HG02763 (cell line): ENCODE measurements around the gene GPX3.

Source experiments
- ATAC-seq: cut with Tn5 transposase; IDR thresholded peaks from one replicate; pipeline ENCODE4 v1.9.1; 2021; ENCODE audit warnings: mild to moderate bottlenecking, moderate library complexity; ENCODE audit not compliant: unreplicated experiment

The GPX3 gene

DNA sequence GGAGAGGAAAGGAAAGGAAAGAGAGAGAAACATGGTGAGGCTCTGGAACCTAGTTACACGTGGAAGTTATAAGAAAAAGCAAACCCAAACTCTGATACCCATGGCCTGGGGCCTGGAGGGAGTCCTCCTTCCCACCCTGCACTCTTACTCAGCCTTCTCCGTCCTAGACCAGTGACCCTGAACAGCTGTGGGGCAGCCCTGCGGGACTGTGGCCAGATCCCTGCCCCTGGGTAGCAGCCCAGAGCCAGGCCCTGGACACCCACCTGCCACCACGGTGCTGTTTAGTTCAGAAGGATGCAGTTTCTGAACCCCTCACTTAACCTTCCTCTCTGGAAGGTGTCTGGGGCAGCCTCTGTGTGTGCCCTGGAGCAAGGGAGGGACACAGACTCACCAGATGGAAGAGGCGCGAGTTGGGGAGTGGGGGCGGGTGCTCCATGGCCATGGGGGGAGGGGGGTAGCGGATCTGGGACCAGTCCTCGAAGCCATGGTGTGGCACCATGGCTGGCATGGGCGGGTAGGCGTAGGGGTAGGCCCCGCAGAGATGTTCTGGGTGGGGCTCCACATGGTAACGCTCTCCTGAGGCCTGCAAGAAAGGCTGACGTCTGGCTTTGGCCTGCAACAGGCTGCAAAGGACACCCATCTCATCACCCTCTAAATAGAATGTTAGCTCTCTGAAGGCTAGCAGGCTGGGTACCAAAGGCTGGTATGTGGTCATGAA, 13.0 kb downstream of the GPX3 start:
- no peak for ATAC-seq

DNA sequence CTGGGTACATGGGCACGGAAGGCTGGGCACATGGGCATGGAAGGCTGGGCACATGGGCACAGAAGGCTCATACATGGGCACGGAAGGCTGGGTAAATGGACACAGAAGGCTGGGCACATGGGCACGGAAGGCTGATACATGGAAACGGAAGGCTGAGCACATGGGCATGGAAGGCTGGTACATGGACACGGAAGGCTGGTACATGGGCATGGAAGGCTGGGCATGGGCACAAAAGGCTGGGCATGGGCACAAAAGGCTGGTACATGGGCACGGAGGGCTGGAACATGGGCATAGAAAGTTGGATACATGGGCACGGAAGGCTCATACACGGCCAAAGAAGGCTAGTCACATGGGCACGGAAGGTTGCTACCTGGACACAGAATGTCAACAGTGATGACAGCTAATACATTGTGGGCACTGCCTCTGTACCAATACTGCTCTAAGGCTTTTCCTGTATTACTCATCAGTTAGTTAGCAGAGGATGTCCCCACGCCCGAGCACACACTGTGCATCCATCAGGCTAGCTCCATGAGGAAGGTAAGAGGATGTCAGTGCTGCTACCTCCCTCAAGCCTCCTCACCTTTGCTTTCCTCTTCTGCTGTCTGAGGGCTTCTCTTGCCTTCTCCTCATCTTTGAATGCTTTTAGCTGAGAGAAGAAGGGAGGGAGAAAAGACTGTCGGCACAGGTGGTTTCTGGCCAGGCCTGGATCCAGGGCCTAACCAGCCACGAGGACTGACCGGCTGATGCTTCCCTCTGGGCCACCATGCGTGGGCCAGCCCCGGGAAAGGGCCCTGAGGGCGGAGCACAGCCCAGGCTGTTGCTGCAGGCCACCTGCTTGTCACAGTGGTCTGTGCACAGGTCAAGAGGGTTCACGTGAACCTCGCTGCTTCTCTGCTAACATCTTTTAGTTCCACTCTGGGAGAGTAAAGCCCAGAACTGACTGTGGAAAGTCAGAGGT, 14.3 kb downstream of the GPX3 start:
- no peak for ATAC-seq

DNA sequence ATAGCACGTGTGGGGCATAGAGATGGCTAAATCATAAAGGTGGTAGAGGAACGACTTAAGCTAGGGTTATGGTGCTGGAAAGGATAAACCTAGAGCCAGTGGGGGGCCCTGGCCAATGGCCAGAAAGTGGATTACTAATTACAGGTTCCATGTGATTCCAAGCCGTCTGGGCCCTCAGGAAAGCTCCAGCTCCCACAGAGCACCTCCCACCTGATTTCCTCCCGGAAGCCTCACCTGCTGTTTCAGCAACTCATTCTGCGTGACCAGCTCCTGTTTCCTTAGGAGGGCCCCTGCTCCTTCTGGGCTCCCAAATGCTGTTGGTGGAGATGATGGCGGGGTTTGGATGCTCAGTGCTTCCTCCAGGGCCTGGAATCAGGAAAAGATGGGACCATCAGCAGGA, 16.2 kb downstream of the GPX3 start:
- no peak for ATAC-seq

DNA sequence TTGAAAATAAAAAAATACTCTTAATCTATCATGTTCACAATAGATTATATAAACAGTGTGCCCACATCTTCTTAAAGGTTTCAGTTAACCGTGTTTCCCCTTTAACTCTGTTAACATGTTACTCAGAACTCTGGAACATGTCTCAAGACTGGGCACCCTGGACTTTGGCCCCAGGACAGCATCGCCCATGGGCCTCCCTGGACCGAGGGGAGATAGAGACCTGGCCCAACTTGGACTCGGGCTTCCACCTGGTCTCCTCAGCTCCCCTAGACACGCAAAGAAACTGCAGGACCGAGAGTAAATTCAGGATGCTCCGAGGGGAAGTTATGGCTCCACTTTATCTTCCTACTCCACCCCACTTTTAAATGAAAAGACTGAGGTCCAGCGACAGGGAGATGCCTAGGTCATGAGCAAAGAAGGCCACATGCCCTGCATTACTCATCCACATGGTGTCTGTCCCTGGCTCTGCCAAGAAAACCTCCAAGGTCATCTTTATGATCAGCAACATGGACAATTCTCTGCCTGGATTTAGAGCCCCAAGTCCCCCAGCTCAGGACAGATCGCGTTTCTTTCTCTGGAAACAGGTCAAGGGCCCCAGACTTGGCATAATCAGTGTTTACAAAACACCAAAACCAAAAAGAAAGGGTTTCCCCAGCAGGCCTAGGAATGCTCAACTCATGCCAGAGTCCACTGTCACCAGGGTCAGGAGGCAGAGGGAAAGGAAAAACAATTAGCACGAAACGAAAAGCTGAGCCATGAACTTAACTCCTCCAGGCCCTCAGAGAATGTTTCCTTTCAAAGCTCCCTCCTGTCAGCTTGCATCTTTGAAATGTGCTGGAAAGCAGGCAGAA, 17.4 kb downstream of the GPX3 start:
- no peak for ATAC-seq

DNA sequence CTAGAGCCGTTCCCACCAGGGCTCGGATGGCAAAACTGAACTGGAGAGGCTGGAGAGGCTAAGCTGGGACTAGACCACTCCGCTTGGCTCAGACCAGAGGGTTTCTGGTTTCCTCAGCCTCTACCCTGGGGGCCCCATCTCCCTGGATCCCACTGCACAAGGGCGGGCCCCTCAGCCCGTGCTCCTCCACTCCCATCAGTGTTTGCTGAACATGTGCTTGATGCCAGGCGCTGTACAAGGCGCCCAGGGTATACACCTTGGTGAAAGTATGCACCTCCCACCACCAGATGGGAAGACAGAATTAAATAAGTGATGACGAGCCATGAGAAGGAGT, 18.0 kb downstream of the GPX3 start:
- ATAC-seq = no peak

DNA sequence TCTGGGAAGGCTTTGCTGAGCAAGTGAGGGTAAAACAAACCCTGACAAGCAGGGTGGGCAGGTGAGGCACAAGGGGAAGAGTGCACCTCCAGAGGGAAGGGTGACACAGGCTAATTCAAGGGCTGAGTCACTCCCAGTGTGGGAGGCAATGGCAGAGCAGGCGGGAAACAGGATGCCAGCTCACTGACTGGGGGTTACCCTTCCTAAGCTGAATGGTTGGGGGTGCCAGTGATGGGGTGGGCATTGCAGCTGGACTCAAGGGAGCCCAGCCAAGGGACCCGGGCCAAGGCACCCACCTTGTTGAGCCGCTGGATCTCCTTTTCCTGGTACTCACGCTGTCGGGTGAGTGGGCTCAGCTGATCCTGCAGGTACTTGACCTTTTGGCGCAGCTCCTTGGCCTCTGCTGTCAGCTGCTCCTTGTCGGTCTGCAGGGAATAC, 18.4 kb downstream of the GPX3 start:
- ATAC-seq = no peak

DNA sequence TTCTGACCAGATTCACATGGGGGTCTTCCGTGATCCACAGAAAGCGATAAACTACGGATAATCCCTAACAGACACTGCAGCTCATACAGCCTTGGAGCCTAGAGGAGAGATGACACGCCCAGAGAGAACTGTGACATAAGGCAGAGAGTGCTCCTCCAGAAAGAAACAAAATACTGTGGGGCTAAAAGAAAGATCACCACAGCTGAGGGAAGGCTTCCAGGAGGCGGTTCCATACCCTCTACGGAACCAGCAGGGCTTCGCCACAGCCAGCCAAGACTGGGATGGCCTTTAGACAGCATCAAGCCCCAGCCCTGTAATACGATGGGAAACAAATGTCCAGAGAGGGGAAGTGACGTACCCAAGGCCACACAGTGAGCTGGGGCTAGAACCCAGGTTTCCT, 19.3 kb downstream of the GPX3 start:
- ATAC-seq = no peak

DNA sequence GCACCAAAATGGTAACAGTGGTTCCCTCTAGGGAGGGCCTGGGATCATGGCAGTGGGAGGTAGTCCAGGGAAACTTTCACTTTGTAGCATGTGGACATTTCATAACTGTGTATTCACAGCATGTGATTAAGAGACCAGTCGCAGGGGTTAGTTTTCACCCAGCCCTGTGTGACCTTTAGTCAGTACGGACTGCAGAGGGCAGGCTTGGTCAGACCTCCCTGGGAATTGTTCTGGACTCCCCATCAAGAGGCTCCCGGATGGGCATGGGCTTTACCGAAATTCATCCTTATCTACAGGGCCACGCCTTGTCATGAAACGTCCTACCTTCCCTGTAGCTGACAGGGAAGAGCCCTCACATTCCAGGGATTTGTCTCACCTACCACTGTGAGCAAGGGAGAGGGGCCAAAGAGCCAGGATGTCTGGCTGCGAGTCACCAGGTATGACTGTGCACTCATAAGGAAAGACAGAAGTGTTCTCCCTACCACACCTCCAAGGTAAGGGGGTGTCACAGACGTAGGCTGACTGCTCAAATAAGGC, 19.9 kb downstream of the GPX3 start:
- ATAC-seq = no peak

DNA sequence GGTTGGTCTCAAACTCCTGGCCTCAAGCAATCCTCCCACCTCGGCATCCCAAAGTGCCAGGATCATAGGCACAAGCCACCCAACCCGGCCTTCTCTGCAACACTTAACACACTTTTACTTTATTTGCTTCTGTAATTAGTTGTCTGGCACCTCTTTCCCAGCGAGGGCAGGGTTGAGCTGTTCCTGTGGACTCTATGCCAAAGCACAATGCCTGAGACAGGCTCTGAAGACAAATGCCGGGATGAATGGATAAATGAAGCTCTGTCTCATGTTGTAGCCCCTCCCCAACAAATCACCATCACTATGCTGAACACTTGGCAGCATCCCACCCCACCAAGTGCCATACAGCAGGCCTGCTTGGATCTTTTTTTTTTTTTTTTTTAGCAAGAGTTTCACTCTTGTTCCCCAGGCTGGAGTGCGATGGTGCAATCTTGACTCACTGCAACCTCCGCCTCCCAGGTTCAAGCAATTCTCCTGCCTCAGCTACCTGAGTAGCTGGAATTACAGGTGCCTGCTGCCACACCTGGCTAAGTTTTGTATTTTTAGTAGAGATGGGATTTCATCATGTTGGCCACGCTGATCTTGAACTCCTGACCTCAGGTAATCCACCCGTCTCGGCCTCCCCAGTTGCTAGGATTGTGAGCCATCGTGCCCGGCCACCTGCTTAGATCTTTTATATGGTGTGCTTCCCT, 21.3 kb downstream of the GPX3 start:
- ATAC-seq = no peak

DNA sequence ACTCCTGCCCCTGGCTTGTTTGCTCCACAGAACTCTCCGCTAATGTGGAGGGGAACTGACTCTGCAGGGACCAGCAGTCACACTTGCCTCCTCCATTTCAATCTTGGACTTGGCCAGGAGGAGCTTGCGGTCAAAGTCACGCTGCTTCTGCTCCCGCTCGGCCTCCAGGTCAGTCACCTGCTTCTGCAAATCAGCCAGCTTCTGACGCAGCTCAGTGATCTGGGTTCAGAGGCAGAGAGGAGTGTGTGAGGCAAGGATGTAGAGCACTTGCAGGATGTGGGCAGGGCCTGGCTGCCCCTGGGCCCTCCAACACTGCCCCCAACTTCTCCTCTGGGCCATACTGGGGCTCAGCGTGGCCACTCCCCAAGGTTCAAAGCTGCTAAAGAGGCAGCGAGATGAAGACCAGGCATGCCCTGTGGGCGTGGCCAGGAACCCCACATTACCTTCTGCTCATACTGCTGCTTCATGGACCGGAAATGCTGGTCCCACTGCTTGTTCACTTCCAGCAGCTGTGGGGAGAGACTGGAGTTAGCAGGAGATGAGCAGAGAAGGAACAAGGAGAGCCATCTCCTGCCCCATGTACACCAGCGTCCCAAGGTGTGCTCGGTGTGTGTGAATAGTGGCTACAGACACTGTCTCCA, 22.2 kb downstream of the GPX3 start:
- ATAC-seq = no peak

DNA sequence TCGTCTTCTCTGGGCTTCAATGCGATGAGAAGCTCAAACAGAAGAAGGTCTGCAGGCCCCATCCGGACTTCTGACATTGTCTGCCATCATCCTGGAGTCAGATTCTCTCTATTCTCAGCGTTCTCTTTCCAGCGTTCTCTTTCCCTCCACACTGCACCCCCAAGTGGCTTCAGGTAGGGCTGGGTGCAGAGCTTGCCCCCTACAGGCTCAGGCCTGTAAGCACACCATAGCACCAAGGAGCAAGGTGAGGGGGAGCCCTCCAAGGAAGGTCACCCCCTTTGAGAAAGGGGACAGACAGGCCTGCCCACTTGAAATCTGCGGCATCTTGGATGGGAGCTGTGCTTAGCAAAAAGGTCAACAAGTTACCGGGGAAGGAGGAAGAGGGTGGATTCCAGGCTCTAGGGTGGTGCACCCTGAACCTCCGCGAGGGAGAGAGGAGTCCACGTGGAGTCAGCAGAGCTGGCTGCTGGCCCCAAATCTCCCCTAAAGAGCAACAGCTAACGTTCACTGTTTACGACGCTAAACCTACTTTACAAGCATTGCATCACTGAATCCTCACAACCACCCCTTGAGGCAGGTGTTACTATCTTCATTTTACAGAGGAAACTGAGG, 27.5 kb downstream of the GPX3 start:
- ATAC-seq = no peak

DNA sequence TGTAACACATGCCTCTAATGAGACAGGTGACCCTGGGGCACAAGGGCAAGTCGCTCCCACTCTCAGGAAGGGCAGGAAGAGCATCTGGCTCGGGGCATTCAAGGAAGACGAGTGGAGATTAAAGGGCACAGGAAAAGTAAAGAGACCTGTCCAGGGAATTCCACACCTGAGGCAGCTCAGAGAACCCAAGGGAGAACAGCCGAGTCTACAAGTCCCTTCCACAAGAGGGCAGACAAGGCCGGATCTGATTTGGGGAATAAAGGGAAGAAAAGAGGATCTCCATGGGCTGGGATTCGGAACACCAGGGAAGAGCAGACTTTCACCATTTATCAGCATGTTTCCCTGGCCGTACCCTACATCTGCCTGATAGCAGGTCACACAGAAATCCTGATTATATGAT, 28.1 kb downstream of the GPX3 start:
- no peak for ATAC-seq

DNA sequence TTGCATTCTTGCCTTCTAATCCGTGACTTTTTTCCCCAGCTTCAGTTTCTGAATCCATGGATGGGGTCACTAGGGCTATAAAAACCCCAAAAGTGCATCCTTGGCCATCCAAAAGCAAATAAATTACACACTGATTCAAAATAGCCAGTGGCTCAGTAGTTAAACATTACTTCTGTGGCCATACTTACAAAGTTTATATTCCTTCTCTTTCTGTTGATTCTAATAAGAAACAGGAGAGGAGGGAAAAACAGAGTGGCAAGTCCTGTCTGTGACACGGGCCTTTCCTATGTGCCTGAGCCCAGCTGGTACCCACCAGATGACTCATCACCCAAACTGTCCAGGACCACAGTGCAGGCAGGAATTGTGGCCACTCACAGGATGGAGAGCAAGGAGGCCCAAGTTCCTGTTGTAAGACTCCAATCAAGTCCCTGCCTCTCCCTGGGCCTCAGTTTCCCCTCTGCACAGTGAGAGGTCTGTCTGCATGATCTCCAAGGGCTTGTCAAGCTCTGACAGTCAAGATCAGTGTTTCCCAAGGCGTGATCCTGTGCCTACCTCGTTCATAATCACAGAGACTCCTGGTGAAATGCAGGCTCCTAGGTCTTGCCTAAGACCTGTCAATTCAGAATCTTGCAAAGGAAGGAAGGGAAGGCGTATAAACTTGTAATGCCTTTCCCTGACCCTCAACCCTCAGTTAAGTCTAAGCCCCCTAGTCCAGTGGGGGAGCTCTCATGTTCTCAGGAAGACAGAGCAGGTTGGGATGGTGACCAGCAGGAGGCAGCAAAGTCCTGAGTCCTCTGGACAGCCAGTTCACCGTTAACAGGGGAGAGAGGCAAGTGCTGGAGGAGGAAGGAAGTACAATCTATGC, 30.9 kb downstream of the GPX3 start:
- ATAC-seq = peak; percentile 67

DNA sequence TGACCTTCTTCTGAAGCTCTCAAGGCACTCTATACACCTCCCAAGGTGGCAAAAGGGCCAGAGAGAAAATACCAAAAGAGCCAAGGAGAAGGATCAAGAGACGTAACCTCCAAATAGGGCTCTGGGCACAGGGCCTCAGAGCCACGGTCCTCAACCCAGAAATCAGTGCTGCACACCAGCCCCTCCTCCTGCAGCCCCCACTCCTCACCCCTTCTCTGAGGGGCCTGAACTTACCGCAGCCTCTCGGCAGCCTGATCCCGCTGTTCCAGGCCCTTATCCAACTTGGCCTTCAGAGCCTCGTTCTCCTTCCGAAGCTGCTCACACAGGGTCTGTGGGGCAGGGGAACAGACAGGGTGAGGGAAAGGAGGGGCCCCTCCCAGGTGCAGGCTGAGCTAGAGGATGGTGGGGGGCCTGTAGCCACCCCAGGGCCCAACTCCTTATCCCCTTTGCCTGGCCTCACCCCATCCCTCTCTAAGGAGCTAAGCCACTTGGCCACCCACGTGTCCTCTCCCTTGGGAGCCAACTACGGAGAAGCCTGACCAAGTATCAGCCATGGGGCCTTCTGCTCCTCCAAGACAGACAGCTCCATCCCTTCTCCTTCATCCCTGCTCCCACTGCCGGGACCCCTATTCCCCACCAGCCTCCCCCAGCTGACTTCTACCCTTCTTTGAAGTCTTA, 31.7 kb downstream of the GPX3 start:
- no peak for ATAC-seq

DNA sequence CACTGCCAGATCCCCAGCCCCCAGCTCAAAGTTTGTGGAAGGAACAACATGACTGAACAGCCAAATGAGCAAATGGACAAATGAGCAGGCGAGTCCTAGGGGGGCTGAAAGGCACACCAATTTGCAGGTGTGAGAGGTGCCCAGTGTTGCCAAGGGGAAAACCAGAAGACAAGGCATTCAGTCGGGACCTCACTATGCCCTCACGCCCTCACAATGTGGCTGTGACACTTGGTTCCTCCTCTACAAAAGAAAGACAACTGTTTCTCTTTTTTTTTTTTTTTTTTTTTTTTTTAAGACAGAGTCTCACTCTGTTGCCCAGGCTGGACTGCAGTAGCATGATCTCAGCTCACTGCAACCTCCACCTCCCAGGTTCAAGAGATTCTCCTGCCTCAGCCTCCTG, 32.4 kb downstream of the GPX3 start:
- ATAC-seq = no peak

DNA sequence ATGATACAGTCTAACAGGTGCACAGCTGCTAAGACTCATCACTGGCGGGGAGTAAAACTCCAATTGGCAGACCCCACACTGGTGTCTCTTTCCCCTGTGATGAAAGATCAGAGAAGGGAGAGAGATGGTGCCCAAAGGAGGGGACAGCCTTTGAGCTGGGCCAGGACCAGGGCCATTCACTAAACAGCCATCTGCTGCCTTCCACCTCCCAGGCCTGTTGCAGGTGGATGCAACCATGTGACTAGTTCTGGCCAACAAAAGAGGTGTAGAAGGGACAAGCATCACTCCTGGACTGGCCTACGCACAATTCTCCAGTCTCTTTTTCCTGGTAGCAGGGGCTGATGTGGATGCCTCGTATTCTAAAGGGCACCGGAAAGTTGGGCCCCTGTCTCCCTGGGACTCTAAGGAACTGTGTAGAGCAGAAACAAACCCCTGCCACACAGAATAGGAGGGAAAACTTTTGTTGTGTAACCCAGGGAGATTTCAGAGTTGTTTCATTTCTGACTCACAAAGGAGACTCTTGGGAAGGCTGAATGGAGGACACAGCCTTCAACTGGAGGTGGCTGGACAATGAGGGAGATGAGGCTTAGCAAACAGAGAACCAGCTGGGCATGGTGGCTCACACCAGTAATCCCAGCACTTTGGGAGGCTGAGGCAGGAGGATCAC, 33.5 kb downstream of the GPX3 start:
- no peak for ATAC-seq

DNA sequence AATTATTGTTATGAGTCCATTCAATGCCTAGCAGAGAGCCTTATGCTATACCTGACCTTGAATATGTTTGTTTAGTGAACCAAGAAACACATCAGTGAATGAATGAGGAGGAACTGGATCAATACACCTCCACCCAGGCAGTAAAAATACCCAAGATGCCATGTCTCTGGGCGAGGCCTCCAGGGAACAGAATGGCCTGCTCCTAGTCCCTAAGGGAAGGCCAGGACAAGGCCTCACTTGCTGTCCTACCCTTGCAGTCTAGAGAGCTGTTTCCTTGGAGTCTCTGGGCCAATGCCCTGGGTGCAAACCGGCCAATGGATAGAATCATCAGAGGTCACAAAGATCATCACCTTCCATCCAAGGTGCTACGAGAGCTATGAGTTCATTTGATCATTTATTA, 34.3 kb downstream of the GPX3 start:
- no peak for ATAC-seq

DNA sequence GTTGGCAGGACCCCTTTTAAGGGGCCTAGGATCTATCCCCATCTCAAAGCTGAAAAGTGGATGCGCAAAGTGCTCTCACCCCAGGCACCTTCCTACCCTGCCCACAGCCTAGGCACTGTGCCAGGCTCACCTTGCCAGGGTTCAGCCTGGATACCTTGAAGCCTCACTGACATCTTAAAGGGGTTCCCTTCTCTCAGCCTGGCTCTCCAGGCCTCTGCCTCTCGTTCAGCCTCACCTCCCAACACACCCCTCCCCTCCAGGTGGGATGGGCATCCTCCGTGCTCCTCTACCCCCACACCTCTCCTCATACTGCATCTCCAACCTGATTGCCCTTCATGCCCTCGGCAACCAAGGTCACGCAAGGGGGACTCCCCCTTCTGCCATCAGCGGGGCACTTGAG, 34.9 kb downstream of the GPX3 start:
- ATAC-seq = no peak
